GM11168 (cell line): ENCODE data around the gene COBLL1.
"Not testable (repeated sequence)": the region's sequence is repeated elsewhere in the genome, so short reads cannot be mapped to it uniquely, and the experiment has no call there.

Experiments used
- in situ Hi-C: fragments of 300-500 bp; cut with MboI; formaldehyde crosslinking; loops from one replicate; pipeline ENCODE4 v1.12.0; 2022; ENCODE audit warnings: low sequenced_read_pairs; ENCODE audit not compliant: unreplicated experiment

The COBLL1 gene

DNA sequence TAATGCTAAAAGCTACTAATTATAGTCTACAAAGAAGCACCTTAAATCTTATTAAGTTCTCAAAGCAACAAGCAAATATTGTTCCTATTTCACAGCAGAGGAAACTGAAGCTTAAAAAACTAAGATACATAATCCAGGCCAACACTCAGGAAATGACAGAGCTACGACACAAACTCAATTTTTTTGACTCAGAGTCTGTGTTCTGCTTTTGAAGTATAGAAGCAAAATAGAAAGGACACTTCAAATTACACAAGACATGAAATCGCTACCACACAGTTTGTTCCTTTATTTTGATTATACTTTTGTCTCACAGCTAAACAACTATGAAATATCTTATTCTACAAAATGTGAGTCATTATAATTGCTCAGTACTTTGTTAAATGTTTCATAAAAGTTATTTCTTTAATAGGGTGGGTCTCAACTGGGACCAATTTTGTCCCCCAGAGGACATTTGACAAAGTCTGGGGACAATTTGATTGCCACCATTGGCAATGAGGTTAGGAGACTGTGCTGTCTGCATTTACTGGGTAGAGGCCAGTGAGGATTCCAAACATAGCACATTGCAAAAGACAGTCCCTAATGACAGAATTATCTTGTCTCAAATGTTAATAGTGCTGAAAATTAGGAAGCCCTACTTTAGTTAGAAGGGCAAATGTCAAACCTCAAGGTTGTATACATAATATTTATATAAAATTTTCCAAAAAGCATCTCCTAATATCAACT is 118.8 kb downstream of the COBLL1 start:
- in situ Hi-C loops = no loop called here

DNA sequence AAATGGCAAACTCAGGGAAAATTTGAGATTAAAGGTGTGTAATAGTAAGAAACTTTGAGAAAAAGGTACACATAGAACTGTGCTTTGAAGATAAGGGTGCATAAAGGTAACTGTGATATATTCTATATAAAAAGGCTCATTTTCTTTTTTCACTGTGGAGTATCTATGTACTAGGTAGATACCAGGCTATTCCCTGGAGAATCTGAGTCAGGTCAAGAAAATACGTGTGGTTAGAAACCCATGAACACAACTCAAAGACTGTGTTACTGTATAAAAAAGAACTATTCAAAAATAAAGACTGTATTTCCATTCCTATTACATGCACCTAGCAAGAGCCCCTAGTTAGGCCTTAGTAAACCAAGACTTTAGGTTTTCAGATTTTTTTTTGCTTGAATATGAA is 120.2 kb downstream of the COBLL1 start:
- in situ Hi-C loops = no loop called here

GRCh38 chr2:164719996-164720941 is 121.4 kb downstream of the COBLL1 start:
- in situ Hi-C loops = no loop called here

- in situ Hi-C loops = no loop called here
Measured at GRCh38 chr2:164717000-164717803, 124.4 kb downstream of the COBLL1 start.

DNA sequence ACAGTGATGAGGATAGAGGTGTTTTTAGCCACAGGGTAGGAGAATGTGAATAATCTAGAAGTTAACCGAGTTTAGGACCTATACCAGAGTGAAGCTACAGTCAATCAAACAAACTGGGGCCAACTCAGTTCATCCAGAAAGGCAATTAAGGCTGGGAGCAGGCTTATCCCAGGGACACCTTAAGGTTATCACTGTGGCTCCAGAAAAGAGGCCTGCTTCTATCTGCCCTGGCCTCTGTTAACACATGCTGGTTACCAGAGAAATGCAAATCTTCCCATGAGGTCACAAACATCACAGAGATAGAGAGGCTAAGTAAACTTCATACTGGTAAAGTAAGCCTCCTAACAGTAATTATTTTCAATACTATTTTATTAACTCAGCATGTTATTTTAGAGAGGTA is 127.2 kb downstream of the COBLL1 start:
- in situ Hi-C loops = no loop called here

DNA sequence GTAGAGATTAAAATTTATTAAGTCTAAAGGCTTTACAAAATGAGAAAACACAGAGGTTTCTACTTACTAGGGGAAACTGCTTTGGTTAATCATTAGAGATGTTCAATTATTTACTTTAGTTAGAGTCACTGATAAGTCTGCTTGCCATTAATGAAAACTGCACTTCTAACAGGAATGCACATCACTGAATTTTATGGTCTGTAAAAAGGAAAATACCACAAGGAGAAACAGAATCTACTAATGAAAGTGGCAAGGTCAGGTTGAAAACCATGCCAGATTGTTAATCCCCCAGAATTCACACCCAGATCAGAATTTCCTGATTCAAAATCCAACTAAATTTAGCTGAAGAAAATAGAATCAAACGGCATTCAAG is 129.9 kb downstream of the COBLL1 start:
- in situ Hi-C loops = no loop called here

GRCh38 chr2:164710837-164711765 is 130.5 kb downstream of the COBLL1 start:
- in situ Hi-C loops = no loop called here

GRCh38 chr2:164710252-164710836 is 131.3 kb downstream of the COBLL1 start:
- in situ Hi-C loops = not testable (repeated sequence)

- in situ Hi-C loops = no loop called here
Measured at GRCh38 chr2:164706522-164706921, 135.1 kb downstream of the COBLL1 start.

GRCh38 chr2:164705412-164706167 is 136.0 kb downstream of the COBLL1 start:
- in situ Hi-C loops = no loop called here

- in situ Hi-C loops = no loop called here
Measured at GRCh38 chr2:164703915-164704706, 137.5 kb downstream of the COBLL1 start.

DNA sequence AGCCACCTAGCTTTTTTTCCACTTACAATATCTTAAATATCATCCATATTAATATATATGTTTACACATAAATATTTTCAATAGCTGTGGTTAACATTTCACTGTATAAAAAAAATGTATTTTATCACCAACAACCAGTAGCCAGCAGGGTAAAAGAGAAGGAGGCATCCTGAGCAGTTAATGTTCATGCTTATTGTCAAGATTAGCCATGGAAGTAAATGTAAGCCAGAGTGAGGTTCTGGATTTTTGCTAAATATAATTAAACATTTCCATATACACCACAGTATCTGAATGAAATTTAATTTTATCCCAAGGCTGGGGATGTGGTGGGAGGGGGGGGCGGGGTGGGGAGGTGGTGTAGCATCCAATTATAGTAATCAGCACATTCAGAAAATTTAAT is 140.1 kb downstream of the COBLL1 start:
- in situ Hi-C loops = no loop called here

DNA sequence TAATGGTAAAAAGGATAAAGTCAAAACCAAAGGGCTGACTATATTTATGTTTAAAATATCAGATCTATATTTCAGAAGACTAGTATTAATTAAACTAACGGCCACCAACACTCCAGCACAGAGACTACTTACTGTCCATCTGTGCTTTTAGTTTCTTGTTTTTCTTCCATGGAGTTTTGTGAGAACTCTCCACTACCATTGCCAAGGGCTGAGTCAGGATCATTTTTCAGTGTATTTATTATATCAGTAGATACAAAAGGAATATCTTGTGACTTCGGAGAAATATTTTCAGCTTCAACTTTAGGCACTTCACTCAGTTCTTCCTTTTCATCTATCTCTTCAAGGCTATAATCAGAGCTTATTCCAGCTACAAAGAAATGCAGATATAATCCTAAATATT is 141.2 kb downstream of the COBLL1 start:
- in situ Hi-C loops = no loop called here

- in situ Hi-C loops = no loop called here
Measured at GRCh38 chr2:164697688-164698461, 143.7 kb downstream of the COBLL1 start.

DNA sequence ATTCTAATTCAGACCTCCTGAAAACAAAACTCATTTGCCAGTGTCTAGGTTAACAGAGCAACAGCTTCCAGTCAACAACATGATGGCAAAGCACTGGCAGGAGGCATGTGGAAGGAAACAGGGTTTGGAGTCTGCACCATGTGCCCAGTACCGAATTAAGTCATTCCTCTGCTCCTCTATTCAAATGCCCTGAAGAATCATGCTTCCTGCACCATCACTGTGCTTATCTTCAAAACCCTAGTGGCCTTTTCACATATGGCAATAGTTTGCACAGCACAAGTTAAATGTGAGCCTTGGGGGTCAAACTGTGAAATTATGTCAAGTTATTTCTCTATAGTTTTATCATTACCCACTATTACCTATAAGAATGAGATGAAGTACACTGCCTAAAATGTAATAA is 145.0 kb downstream of the COBLL1 start:
- in situ Hi-C loops = no loop called here

DNA sequence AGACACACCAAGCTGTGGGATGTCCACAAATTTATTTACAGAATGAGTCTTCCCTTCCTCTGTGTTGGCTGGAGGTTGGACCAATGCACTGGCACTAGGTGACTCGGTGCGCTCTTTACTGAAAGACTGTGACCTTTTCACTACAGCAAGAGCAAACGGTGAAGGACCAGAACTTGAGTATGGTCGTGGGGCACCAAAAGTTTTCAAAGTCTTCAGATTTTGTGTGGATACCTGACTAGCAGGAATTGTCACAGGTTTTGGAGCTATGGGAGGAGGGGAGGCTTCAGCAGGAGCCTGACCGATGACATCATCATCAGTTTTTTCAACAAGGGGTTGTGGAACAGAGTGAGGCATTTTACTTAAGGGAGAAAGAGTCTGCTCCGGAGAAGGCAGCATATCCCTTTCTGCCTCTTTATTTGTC is 147.3 kb downstream of the COBLL1 start:
- in situ Hi-C loops = no loop called here

- in situ Hi-C loops = no loop called here
Measured at GRCh38 chr2:164693834-164694233, 147.8 kb downstream of the COBLL1 start.
